Measurements from ENCODE around the gene FHIT.

- TF ChIP-seq POLR2AphosphoS5 (IDR thresholded peaks at IDR 0.05) (no peak), CTCF (IDR thresholded peaks at IDR 0.05) (no peak)
These were observed 220.7 kb downstream of the FHIT start for GRCh38 chr3:61030469-61031035.

Data from transverse colon (tissue), 4 donors.